NB4 (cell line): ENCODE results near the gene ZNF692.
"Not testable (repeated sequence)": the region's sequence is repeated elsewhere in the genome, so short reads cannot be mapped to it uniquely, and the experiment has no call there.

Experiments
- DNase-seq: peaks from one replicate; pipeline ENCODE4 v3.0.0; 2010; ENCODE audit warnings: low read depth
- H3K4me3 ChIP-seq: one replicate; pipeline ENCODE4 v1.5.1; 2011; ENCODE audit warnings: mild to moderate bottlenecking, low read depth, low read length, moderate library complexity
- MYC ChIP-seq: IDR thresholded peaks from 2 replicates; pipeline ENCODE4 v1.6.1; 2011; ENCODE audit warnings: low read depth, low read length
- POLR2A ChIP-seq: IDR thresholded peaks from 2 replicates; pipeline ENCODE4 v1.6.1; 2011; ENCODE audit warnings: mild to moderate bottlenecking; ENCODE audit not compliant: insufficient read length; ENCODE audit errors: extremely low read depth
- TF ChIP-seq, protein P1 (sequence below): IDR thresholded peaks from one replicate; pipeline ENCODE4 v1.5.1; 2012; ENCODE audit warnings: low read depth, low read length
- TF ChIP-seq, protein P2 (sequence below): IDR thresholded peaks from 2 replicates; pipeline ENCODE4 v1.6.1; 2011; ENCODE audit warnings: low read depth, low read length

Gene ZNF692

DNA sequence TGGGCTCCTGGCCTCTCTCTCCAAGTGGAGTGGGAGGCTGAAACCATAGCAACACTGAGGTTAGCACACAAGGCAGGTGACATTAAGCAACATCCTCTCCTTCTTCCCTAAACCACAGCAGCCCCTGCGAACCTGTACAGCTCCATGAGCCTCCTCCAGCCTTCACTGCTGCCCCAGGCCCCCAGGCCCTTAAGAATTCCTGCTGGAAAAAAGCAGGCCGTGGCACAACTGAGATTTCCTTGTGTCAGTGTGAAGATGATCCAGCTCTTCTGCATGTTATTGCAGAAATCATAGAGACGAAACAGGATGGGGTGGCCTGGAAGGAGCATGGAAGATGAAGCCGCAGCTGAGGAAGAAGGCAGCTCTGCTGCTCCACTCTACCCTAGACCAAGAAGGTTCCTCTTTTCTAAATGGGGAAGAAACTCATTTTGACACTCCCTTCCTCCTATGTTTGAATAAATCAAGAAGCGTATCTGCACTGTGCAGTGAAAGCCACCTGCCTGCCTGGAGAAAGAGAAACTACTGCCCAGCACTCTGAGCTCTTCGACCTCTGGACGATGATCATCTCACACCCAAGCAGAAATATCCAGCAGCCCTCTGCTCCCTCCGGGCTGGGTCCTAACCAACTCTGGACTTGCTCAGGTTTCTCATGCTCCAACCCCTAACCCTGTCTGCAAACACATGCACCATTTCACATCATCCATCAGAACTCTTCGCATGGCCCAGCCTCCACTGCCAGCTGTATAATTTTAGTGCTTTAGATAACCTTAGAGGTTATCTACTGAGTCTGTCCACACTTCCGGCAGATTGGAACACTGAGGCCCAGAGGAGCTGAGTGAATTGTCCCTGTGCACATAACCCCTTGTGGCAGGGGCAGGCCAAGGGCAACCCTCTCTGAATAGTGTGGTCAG is 53.9 kb downstream of the ZNF692 start:
- DNase-seq: peak; percentile 91
- TF ChIP-seq POLR2A: no peak
- TF ChIP-seq, protein P1, sequence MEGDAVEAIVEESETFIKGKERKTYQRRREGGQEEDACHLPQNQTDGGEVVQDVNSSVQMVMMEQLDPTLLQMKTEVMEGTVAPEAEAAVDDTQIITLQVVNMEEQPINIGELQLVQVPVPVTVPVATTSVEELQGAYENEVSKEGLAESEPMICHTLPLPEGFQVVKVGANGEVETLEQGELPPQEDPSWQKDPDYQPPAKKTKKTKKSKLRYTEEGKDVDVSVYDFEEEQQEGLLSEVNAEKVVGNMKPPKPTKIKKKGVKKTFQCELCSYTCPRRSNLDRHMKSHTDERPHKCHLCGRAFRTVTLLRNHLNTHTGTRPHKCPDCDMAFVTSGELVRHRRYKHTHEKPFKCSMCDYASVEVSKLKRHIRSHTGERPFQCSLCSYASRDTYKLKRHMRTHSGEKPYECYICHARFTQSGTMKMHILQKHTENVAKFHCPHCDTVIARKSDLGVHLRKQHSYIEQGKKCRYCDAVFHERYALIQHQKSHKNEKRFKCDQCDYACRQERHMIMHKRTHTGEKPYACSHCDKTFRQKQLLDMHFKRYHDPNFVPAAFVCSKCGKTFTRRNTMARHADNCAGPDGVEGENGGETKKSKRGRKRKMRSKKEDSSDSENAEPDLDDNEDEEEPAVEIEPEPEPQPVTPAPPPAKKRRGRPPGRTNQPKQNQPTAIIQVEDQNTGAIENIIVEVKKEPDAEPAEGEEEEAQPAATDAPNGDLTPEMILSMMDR: no peak
- TF ChIP-seq MYC: no peak; the same call in 1 of the 2 replicates
- TF ChIP-seq, protein P2, sequence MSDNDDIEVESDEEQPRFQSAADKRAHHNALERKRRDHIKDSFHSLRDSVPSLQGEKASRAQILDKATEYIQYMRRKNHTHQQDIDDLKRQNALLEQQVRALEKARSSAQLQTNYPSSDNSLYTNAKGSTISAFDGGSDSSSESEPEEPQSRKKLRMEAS: peak; percentile 69
- H3K4me3 ChIP-seq: peak overlapping the region; percentile 37

DNA sequence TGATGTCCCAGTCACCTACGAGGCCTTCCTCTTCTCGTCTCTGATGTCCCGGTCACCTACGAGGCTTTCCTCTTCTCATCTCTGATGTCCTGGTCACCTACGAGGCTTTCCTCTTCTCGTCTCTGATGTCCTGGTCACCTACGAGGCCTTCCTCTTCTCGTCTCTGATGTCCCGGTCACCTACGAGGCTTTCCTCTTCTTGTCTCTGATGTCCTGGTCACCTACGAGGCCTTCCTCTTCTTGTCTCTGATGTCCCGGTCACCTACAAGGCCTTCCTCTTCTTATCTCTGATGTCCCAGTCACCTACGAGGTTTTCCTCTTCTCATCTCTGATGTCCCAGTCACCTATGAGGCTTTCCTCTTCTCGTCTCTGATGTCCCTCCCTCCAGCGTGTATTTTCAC is 55.4 kb downstream of the ZNF692 start:
- DNase-seq: peak; percentile 0
- H3K4me3 ChIP-seq: not testable (repeated sequence)

DNA sequence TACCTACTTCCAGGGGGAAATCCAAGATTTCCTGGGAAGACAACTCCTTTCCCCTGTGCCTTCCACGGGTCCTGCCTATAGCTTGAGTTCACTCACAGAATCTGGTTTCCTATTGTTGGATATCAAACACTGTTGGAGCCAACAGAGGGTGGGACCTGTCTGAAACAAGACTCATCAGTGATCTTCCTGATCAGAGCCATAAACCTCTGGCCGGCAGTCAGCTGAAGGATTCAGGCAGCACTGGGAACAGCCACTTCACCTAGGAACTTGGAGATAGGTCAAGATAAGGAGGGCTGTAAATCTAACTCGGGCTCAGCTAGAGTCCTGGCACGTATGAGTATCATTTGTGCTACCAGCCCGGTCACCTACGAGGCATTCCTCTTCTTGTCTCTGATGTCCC is 56.4 kb downstream of the ZNF692 start:
- TF ChIP-seq MYC (no peak), POLR2A (no peak)
- TF ChIP-seq, protein P1: no peak
- TF ChIP-seq, protein P2: no peak
- DNase-seq: no peak
- no peak overlapping the region for H3K4me3 ChIP-seq

DNA sequence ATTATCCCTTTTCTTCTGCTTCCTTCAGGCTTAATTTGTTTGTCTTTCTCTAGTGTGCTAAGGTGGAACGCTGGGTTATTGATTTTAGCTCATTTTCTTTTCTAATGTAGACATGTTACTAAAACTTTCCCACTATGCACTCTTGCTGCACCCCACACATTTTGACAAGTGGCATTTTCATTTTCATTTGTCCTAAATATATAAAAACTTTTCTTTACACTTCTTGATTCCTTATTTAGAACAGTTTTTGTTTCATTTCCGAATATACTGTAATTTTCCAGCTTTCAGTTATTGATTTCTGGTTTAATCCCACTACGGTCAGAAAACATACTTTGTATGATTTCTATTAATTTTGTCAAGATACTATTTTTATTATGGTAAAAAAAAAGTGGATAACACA is 58.4 kb downstream of the ZNF692 start:
- TF ChIP-seq, protein P1: no peak
- TF ChIP-seq, protein P2: no peak
- TF ChIP-seq MYC (no peak), POLR2A (no peak)
- no peak for DNase-seq
- no peak overlapping the region for H3K4me3 ChIP-seq
